Measurements from ENCODE around the gene ANO6. TPM values are rescaled to one million over a fixed set of nuclear protein-coding genes. Genes with fewer than 3 reads are reported as not detected.

The ANO6 gene
- total RNA-seq, 1 donor from 2014 or later = 64.1 TPM

GRCh38 chr12:45254254-45254653, 38.4 kb downstream of the ANO6 start:
- peaks cover 19% of the 10 kb centered on the region for H3K4me1 ChIP-seq
- H3K9me3 ChIP-seq = no peaks in the 10 kb centered on the region
- no peak overlapping the region for H3K4me3 ChIP-seq
- intact Hi-C loops (cut with DNase I) = no loop called here
- H3K27ac ChIP-seq = no peak overlapping the region
- DNase-seq (no peak), ATAC-seq (no peak)
- no peak for TF ChIP-seq CTCF (IDR thresholded peaks at IDR 0.05)
- H3K36me3 ChIP-seq = no peaks in the 10 kb centered on the region
- no peaks in the 10 kb centered on the region for H3K27me3 ChIP-seq (ENCODE audit: low read depth)

GRCh38 chr12:45256721-45257120, 40.8 kb downstream of the ANO6 start:
- Histone ChIP-seq H3K9me3 (no peaks in the 10 kb centered on the region), H3K4me3 (no peak overlapping the region), H3K27ac (no peak overlapping the region), H3K27me3 (ENCODE audit: low read depth) (no peaks in the 10 kb centered on the region), H3K36me3 (no peaks in the 10 kb centered on the region), H3K4me1 (peaks cover 42% of the 10 kb centered on the region)
- ATAC-seq (no peak), DNase-seq (no peak)
- no peak for TF ChIP-seq CTCF (IDR thresholded peaks at IDR 0.05)
- intact Hi-C loops (cut with DNase I) = no loop called here

- no peak overlapping the region for H3K4me3 ChIP-seq
- peak; percentile 54 to 61 for ATAC-seq
- DNase-seq = no peak
- H3K4me1 ChIP-seq = peaks cover 42% of the 10 kb centered on the region
- H3K36me3 ChIP-seq = no peaks in the 10 kb centered on the region
- H3K27me3 ChIP-seq (ENCODE audit: low read depth) = no peaks in the 10 kb centered on the region
- no peaks in the 10 kb centered on the region for H3K9me3 ChIP-seq
- no peak for TF ChIP-seq CTCF (IDR thresholded peaks at IDR 0.05)
- intact Hi-C loops (cut with DNase I) = no loop called here
- no peak overlapping the region for H3K27ac ChIP-seq
These were observed 41.5 kb downstream of the ANO6 start for GRCh38 chr12:45257185-45257930.

- no peak overlapping the region for H3K4me3 ChIP-seq
- no peak overlapping the region for H3K27ac ChIP-seq
- intact Hi-C loops (cut with DNase I) = no loop called here
- DNase-seq (no peak), ATAC-seq (no peak)
- no peaks in the 10 kb centered on the region for H3K9me3 ChIP-seq
- no peaks in the 10 kb centered on the region for H3K36me3 ChIP-seq
- no peaks in the 10 kb centered on the region for H3K27me3 ChIP-seq (ENCODE audit: low read depth)
- peaks cover 42% of the 10 kb centered on the region for H3K4me1 ChIP-seq
- TF ChIP-seq CTCF (IDR thresholded peaks at IDR 0.05) = no peak
These were observed 43.8 kb downstream of the ANO6 start for GRCh38 chr12:45259675-45260074.

GRCh38 chr12:45260104-45260815, 44.4 kb downstream of the ANO6 start:
- DNase-seq (no peak), ATAC-seq (no peak)
- intact Hi-C loops (cut with DNase I) = no loop called here
- no peaks in the 10 kb centered on the region for H3K27me3 ChIP-seq (ENCODE audit: low read depth)
- H3K4me3 ChIP-seq = no peak overlapping the region
- no peak for TF ChIP-seq CTCF (IDR thresholded peaks at IDR 0.05)
- H3K27ac ChIP-seq = no peak overlapping the region
- no peaks in the 10 kb centered on the region for H3K36me3 ChIP-seq
- no peaks in the 10 kb centered on the region for H3K9me3 ChIP-seq
- H3K4me1 ChIP-seq = peaks cover 42% of the 10 kb centered on the region

Measured in lower lobe of right lung (tissue), 2 donors.